Neural cell (in vitro differentiated cells): ENCODE data around the gene CETN2. TPM values are rescaled to one million over a fixed set of nuclear protein-coding genes. Genes with fewer than 3 reads are reported as not detected.

ENCODE experiments used
- H2AFZ ChIP-seq: fragments of 200-600, 300-800 bp; sonication (generic), shearing (Covaris generic); 2 replicates; pipeline ENCODE4 v1.6.0; 2014; ENCODE audit warnings: low read depth, mild to moderate bottlenecking, antibody characterized with exemption, low read length, moderate library complexity
- H3F3A ChIP-seq: fragments of 200-600 bp; shearing (Covaris generic); 2 replicates; pipeline ENCODE4 v1.6.1; 2016; ENCODE audit warnings: mild to moderate bottlenecking, moderate library complexity, mixed read lengths, antibody characterized with exemption, low read length; ENCODE audit not compliant: insufficient read depth, poor library complexity, severe bottlenecking
- H3K27ac ChIP-seq: fragments of 200-600, 300-800 bp; sonication (generic), shearing (Covaris generic); 2 replicates; pipeline ENCODE4 v1.5.1; 2014; ENCODE audit warnings: mild to moderate bottlenecking, low read length, moderate library complexity
- H3K27me3 ChIP-seq: fragments of 300-800, 200-600 bp; sonication (generic), shearing (Covaris generic); 2 replicates; pipeline ENCODE4 v1.6.0; 2014; ENCODE audit warnings: mild to moderate bottlenecking, low read depth, low read length, moderate library complexity; ENCODE audit not compliant: insufficient read depth
- H3K36me3 ChIP-seq: fragments of 300-800, 200-600 bp; sonication (generic), shearing (Covaris generic); 2 replicates; pipeline ENCODE4 v1.5.1; 2014; ENCODE audit warnings: mild to moderate bottlenecking, antibody characterized with exemption, low read length, moderate library complexity; ENCODE audit not compliant: insufficient read depth
- H3K4me2 ChIP-seq: fragments of 300-800, 200-600 bp; sonication (generic), shearing (Covaris generic); 2 replicates; pipeline ENCODE4 v1.6.0; 2014; ENCODE audit warnings: mild to moderate bottlenecking, low read length
- H3K4me3 ChIP-seq: fragments of 300-800, 200-600 bp; sonication (generic), shearing (Covaris generic); 2 replicates; pipeline ENCODE4 v1.5.1; 2014; ENCODE audit warnings: mild to moderate bottlenecking, low read length, moderate library complexity
- H3K79me2 ChIP-seq: fragments of 200-600 bp; shearing (Covaris generic); replicated peaks from 2 replicates; pipeline ENCODE4 v1.6.0; 2014; ENCODE audit warnings: mild to moderate bottlenecking, low read length, moderate library complexity; ENCODE audit not compliant: insufficient read depth
- H3K9ac ChIP-seq: fragments of 300-800, 200-600 bp; sonication (generic), shearing (Covaris generic); 2 replicates; pipeline ENCODE4 v1.6.1; 2016; ENCODE audit warnings: mild to moderate bottlenecking, low read length, mixed read lengths
- H3K9me2 ChIP-seq: fragments of 200-600 bp; shearing (Covaris generic); 2 replicates; pipeline ENCODE4 v1.6.1; 2016; ENCODE audit warnings: mild to moderate bottlenecking, low read length, mixed read lengths; ENCODE audit not compliant: insufficient read depth
- H3K9me3 ChIP-seq: fragments of 200-600, 300-800 bp; sonication (generic), shearing (Covaris generic); 2 replicates; pipeline ENCODE4 v1.6.1; 2016; ENCODE audit warnings: mild to moderate bottlenecking, mixed run types, low read length, moderate library complexity, mixed read lengths
- H4K20me1 ChIP-seq: fragments of 200-600 bp; shearing (Covaris generic); 2 replicates; pipeline ENCODE4 v1.6.1; 2016; ENCODE audit warnings: mild to moderate bottlenecking, mixed run types; ENCODE audit not compliant: insufficient read depth
- EP300 ChIP-seq: fragments of 450-650 bp; conservative IDR thresholded peaks from 2 replicates; pipeline ENCODE4 v1.6.1; 2014; ENCODE audit warnings: antibody characterized with exemption, mild to moderate bottlenecking, moderate library complexity; ENCODE audit not compliant: poor library complexity, severe bottlenecking
- EZH2 ChIP-seq: fragments of 200-600, 300-800 bp; shearing (Covaris generic), sonication (generic); IDR thresholded peaks from 2 replicates; pipeline ENCODE4 v1.6.1; 2014; ENCODE audit warnings: antibody characterized with exemption, low read length, borderline replicate concordance, mild to moderate bottlenecking; ENCODE audit not compliant: insufficient read depth, poor library complexity, severe bottlenecking
- MXI1 ChIP-seq: fragments of 450-650 bp; conservative IDR thresholded peaks from 2 replicates; pipeline ENCODE4 v1.6.1; 2014; ENCODE audit warnings: antibody characterized with exemption, mild to moderate bottlenecking; ENCODE audit not compliant: poor library complexity, severe bottlenecking
- POLR2AphosphoS5 ChIP-seq: IDR thresholded peaks from 2 replicates; pipeline ENCODE4 v1.6.1; 2012
- RAD21 ChIP-seq: fragments of 450-650 bp; conservative IDR thresholded peaks from 2 replicates; pipeline ENCODE4 v1.6.1; 2014; ENCODE audit warnings: antibody characterized with exemption, mild to moderate bottlenecking, moderate library complexity
- SMC3 ChIP-seq: fragments of 450-650 bp; conservative IDR thresholded peaks from 2 replicates; pipeline ENCODE4 v1.6.1; 2014; ENCODE audit warnings: antibody characterized with exemption, mild to moderate bottlenecking, moderate library complexity; ENCODE audit not compliant: poor library complexity
- TAF1 ChIP-seq: IDR thresholded peaks from 2 replicates; pipeline ENCODE4 v1.6.1; 2012; ENCODE audit warnings: low read depth
- polyA plus RNA-seq: library from polyadenylated mRNA; depleted of rRNA; stranded (reverse); fragments of >200 nt; gene quantifications from 2 replicates; pipeline ENCODE4 v1.2.3, GENCODE V29; 2014
- TF ChIP-seq, protein P1 (sequence below): IDR thresholded peaks from 2 replicates; pipeline ENCODE4 v1.6.1; 2012; ENCODE audit warnings: borderline replicate concordance
- TF ChIP-seq, protein P2 (sequence below): fragments of 450-650 bp; IDR thresholded peaks from 2 replicates; pipeline ENCODE4 v1.5.1; 2014; ENCODE audit warnings: antibody characterized with exemption, mild to moderate bottlenecking, moderate library complexity; ENCODE audit not compliant: poor library complexity, severe bottlenecking

Gene CETN2
- polyA plus RNA-seq, 1 donor from 2014 or later: 163 TPM

DNA sequence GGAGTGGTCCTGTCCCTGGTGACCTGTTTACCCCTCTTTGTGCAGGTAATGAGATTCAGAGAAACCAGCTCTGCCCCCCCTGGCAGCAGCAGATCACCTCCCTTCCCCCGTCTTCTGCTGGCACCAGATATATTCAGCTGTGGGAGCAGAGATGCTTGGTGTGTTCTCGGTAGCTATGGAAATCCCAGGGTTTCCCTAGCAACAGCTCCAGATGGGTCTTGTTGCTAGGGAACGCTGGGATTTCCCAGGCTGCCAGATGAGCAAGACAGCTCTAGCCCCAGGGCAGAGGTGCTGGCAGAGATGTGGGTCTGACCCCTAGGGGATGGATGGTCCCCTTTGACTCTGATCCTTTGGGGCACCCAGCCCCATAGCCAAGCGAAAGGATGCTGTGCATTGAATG, 20.2 kb downstream of the CETN2 start:
- peak overlapping the region; percentile 60 for H3K9ac ChIP-seq
- H2AFZ ChIP-seq: no peak overlapping the region
- no peaks in the 10 kb centered on the region for H3K79me2 ChIP-seq
- H3F3A ChIP-seq: no peaks in the 10 kb centered on the region
- H3K36me3 ChIP-seq: no peaks in the 10 kb centered on the region
- peak overlapping the region; percentile 59 for H3K4me2 ChIP-seq
- H3K4me3 ChIP-seq: peak overlapping the region; percentile 56
- no peaks in the 10 kb centered on the region for H4K20me1 ChIP-seq
- H3K27me3 ChIP-seq: no peaks in the 10 kb centered on the region
- TF ChIP-seq SMC3 (peak; percentile 28), EP300 (peak; percentile 88), EZH2 (no peak), MXI1 (peak; percentile 55), TAF1 (no peak), POLR2AphosphoS5 (peak; percentile 51), RAD21 (peak; percentile 46)
- TF ChIP-seq, protein P1, sequence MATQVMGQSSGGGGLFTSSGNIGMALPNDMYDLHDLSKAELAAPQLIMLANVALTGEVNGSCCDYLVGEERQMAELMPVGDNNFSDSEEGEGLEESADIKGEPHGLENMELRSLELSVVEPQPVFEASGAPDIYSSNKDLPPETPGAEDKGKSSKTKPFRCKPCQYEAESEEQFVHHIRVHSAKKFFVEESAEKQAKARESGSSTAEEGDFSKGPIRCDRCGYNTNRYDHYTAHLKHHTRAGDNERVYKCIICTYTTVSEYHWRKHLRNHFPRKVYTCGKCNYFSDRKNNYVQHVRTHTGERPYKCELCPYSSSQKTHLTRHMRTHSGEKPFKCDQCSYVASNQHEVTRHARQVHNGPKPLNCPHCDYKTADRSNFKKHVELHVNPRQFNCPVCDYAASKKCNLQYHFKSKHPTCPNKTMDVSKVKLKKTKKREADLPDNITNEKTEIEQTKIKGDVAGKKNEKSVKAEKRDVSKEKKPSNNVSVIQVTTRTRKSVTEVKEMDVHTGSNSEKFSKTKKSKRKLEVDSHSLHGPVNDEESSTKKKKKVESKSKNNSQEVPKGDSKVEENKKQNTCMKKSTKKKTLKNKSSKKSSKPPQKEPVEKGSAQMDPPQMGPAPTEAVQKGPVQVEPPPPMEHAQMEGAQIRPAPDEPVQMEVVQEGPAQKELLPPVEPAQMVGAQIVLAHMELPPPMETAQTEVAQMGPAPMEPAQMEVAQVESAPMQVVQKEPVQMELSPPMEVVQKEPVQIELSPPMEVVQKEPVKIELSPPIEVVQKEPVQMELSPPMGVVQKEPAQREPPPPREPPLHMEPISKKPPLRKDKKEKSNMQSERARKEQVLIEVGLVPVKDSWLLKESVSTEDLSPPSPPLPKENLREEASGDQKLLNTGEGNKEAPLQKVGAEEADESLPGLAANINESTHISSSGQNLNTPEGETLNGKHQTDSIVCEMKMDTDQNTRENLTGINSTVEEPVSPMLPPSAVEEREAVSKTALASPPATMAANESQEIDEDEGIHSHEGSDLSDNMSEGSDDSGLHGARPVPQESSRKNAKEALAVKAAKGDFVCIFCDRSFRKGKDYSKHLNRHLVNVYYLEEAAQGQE: peak; percentile 60
- TF ChIP-seq, protein P2, sequence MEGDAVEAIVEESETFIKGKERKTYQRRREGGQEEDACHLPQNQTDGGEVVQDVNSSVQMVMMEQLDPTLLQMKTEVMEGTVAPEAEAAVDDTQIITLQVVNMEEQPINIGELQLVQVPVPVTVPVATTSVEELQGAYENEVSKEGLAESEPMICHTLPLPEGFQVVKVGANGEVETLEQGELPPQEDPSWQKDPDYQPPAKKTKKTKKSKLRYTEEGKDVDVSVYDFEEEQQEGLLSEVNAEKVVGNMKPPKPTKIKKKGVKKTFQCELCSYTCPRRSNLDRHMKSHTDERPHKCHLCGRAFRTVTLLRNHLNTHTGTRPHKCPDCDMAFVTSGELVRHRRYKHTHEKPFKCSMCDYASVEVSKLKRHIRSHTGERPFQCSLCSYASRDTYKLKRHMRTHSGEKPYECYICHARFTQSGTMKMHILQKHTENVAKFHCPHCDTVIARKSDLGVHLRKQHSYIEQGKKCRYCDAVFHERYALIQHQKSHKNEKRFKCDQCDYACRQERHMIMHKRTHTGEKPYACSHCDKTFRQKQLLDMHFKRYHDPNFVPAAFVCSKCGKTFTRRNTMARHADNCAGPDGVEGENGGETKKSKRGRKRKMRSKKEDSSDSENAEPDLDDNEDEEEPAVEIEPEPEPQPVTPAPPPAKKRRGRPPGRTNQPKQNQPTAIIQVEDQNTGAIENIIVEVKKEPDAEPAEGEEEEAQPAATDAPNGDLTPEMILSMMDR: peak; percentile 18
- H3K9me3 ChIP-seq: no peaks in the 10 kb centered on the region
- no peaks in the 10 kb centered on the region for H3K9me2 ChIP-seq
- H3K27ac ChIP-seq: peak overlapping the region; percentile 95

DNA sequence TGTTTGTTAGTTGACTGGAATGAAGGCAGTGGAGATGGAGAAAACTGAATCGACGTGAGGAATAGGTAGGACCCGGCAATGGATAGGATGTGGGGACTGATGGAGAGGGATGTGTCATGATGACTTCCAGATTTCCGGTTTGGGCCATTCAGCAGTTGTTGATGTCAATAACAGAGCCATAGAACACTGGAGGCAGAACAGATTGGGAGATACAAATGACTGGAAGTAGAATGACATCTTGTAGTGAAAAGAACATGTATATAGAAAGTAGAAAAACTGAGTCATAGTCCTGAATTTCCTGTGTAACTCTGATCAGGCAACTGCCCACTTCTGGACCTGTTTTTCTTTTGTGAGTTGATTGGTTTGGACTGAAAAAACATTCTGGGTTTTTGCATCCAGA, 24.5 kb downstream of the CETN2 start:
- Histone ChIP-seq H3K9ac (no peak overlapping the region), H3K9me3 (no peaks in the 10 kb centered on the region), H3K4me3 (no peak overlapping the region), H3K36me3 (no peaks in the 10 kb centered on the region), H3K79me2 (no peaks in the 10 kb centered on the region), H3K9me2 (no peaks in the 10 kb centered on the region), H3K27me3 (no peaks in the 10 kb centered on the region), H3F3A (no peaks in the 10 kb centered on the region), H3K27ac (no peak overlapping the region), H4K20me1 (no peaks in the 10 kb centered on the region), H2AFZ (no peak overlapping the region), H3K4me2 (no peak overlapping the region)
- TF ChIP-seq EP300 (no peak), MXI1 (no peak), EZH2 (no peak), SMC3 (no peak), POLR2AphosphoS5 (no peak), RAD21 (no peak), TAF1 (no peak)
- TF ChIP-seq, protein P1: no peak
- TF ChIP-seq, protein P2: no peak
